ENCODE measurements around the gene LRRC25. TPM values are rescaled to one million over a fixed set of nuclear protein-coding genes. Genes with fewer than 3 reads are reported as not detected.

The LRRC25 gene
- total RNA-seq, 1 donor from 2014 or later = not detected

DNA sequence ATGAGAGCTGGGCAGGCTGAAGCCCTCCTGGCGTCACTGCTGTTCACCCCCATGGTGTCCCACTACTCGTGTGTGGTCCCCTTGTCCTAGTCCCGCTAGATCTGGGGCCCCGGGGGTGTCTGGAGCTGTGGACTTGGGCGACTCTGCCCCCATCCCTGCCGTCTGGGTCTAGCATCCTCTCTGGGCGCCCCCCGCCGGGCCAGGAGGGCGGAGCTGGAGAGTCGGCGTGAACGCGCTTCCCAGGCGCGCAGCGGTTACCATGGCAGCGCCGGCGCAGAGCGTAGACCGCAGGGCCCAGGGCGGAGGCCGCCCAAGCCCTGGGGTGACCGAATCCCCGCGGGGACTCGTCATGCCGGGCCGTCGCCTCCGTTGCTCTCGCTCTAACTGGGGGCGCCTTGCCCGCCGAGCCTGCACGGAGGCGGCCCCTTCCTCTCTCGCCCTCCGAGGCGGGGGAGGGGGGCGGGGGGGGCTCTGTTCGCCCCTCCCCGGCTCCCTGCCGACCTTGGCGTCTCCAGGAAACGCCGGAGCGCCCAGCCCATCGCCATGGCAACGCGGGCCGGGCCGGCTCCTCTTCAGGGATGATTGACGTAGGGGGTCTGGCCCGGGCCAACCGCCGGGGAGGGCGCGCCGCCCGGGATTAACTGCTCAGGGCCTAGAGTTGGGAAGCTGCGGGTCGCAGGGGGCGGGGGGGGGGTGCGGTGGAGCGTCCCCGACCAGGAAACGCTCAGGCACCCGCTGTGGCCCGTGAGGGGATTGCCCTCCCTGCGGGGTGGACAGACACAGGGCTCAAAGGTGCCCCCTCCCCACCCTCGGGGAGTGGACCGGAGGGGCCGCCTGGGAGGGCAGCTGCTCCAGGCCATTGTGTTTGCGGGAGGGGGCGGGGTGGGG lies 31.6 kb upstream of the LRRC25 start:
- TF ChIP-seq, protein P1, sequence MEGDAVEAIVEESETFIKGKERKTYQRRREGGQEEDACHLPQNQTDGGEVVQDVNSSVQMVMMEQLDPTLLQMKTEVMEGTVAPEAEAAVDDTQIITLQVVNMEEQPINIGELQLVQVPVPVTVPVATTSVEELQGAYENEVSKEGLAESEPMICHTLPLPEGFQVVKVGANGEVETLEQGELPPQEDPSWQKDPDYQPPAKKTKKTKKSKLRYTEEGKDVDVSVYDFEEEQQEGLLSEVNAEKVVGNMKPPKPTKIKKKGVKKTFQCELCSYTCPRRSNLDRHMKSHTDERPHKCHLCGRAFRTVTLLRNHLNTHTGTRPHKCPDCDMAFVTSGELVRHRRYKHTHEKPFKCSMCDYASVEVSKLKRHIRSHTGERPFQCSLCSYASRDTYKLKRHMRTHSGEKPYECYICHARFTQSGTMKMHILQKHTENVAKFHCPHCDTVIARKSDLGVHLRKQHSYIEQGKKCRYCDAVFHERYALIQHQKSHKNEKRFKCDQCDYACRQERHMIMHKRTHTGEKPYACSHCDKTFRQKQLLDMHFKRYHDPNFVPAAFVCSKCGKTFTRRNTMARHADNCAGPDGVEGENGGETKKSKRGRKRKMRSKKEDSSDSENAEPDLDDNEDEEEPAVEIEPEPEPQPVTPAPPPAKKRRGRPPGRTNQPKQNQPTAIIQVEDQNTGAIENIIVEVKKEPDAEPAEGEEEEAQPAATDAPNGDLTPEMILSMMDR (IDR thresholded peaks at IDR 0.05) = no peak
- Mint-ChIP-seq H3K9me3 (ENCODE audit: unreplicated experiment) (no peaks in the 10 kb centered on the region), H3K4me1 (ENCODE audit: unreplicated experiment) (peaks cover 20% of the 10 kb centered on the region), H3K27me3 (ENCODE audit: unreplicated experiment) (no peaks in the 10 kb centered on the region), H3K4me3 (ENCODE audit: unreplicated experiment) (peak overlapping the region; percentile 10), H3K36me3 (ENCODE audit: unreplicated experiment) (no peaks in the 10 kb centered on the region), H3K27ac (ENCODE audit: unreplicated experiment) (peak overlapping the region; percentile 86)
- DNase-seq (ENCODE audit: extremely low spot score, unreplicated experiment) = peak; percentile 96

DNA sequence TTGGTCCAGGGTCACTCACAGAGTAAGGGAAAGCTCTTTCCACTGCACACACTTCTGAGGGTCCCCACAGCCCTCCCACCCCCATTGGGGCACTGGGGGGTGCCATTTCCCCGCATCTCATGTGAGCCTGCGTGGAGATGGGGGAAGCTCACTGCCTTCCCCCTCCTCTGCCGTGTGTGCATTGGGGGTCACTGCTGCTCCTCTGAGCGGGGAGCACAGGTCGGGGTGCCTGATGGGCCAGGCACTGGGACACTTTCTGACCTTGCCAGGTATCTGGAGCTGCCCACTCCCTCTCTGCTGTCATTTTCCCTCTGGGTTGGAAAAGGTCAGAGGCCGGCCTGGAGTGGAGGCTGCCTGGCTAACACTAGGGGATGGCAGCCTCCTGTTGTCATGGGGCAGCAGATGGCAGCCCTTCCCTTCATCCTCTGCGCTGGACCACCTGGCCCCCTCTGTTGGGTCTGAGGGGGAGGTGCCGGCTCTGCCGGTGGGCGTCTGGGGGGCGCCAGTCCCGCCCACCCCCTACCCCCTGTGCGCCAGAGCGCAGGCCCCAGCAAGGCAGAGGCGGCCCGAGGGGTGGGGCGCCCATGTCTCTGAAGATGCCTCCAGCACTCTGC lies 30.9 kb upstream of the LRRC25 start:
- Mint-ChIP-seq H3K4me1 (ENCODE audit: unreplicated experiment) (peaks cover 22% of the 10 kb centered on the region), H3K27me3 (ENCODE audit: unreplicated experiment) (no peaks in the 10 kb centered on the region), H3K9me3 (ENCODE audit: unreplicated experiment) (no peaks in the 10 kb centered on the region), H3K4me3 (ENCODE audit: unreplicated experiment) (no peak overlapping the region), H3K27ac (ENCODE audit: unreplicated experiment) (peak overlapping the region; percentile 77), H3K36me3 (ENCODE audit: unreplicated experiment) (no peaks in the 10 kb centered on the region)
- no peak for DNase-seq (ENCODE audit: extremely low spot score, unreplicated experiment)
- TF ChIP-seq, protein P1 (IDR thresholded peaks at IDR 0.05) = no peak

DNA sequence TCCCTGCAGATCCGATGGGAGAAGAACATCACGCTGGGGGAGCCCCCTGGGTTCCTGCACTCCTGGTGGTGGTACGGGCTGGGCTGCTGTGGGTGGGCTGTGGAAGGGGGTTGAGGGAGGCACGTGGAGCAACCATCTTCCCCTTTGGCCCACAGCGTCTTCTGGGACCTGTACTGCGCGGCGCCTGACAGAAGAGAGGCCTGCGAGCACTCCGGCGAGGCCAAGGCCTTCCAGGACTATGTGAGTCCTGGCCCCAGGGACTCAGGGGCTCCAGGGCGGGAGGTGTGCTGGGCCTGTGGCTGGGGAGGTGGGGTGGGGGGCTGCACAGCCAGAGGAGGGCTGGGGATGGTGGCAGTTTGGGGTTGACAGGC lies 30.3 kb upstream of the LRRC25 start:
- Mint-ChIP-seq H3K9me3 (ENCODE audit: unreplicated experiment) (no peaks in the 10 kb centered on the region), H3K4me3 (ENCODE audit: unreplicated experiment) (no peak overlapping the region), H3K27me3 (ENCODE audit: unreplicated experiment) (no peaks in the 10 kb centered on the region), H3K4me1 (ENCODE audit: unreplicated experiment) (peaks cover 24% of the 10 kb centered on the region), H3K27ac (ENCODE audit: unreplicated experiment) (peak overlapping the region; percentile 18), H3K36me3 (ENCODE audit: unreplicated experiment) (peaks cover 3% of the 10 kb centered on the region)
- no peak for DNase-seq (ENCODE audit: extremely low spot score, unreplicated experiment)
- TF ChIP-seq, protein P1 (IDR thresholded peaks at IDR 0.05) = no peak

DNA sequence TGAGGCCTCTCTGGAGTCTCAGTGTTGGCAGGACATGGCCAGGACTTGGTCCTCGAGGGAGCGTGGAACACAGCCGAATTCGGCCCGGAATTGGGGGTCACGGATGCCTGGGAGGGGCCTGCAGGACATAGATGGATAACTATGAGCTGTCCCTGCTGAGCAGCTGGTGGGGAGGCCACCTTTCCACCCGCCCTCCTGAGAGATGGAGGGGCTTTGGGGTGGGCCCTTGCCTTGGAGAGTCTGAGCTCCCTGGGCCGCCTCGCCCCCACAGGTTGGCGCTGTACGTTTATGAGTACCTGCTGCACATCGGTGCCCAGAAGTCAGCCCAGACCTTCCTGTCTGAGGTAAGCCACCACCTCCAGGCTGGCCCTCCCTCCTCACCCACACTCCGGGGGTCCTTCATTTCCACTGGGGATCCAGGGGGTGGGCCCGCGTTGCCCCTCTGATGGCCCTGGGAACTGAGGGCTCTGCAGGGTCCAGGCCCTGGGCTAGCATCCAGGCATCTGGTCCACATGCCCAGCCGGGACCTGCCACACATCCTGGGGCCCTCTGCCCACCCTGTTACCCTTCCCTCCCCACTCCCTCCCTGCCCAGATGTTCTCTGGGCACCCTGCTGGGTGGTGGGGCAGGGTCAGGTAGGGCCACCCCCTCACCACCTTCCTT lies 29.8 kb upstream of the LRRC25 start:
- no peak overlapping the region for H3K4me3 Mint-ChIP-seq (ENCODE audit: unreplicated experiment)
- peaks cover 24% of the 10 kb centered on the region for H3K4me1 Mint-ChIP-seq (ENCODE audit: unreplicated experiment)
- no peaks in the 10 kb centered on the region for H3K27me3 Mint-ChIP-seq (ENCODE audit: unreplicated experiment)
- no peak for DNase-seq (ENCODE audit: extremely low spot score, unreplicated experiment)
- H3K36me3 Mint-ChIP-seq (ENCODE audit: unreplicated experiment) = peaks cover 3% of the 10 kb centered on the region
- H3K9me3 Mint-ChIP-seq (ENCODE audit: unreplicated experiment) = no peaks in the 10 kb centered on the region
- TF ChIP-seq, protein P1 (IDR thresholded peaks at IDR 0.05) = no peak
- peak overlapping the region; percentile 44 for H3K27ac Mint-ChIP-seq (ENCODE audit: unreplicated experiment)

DNA sequence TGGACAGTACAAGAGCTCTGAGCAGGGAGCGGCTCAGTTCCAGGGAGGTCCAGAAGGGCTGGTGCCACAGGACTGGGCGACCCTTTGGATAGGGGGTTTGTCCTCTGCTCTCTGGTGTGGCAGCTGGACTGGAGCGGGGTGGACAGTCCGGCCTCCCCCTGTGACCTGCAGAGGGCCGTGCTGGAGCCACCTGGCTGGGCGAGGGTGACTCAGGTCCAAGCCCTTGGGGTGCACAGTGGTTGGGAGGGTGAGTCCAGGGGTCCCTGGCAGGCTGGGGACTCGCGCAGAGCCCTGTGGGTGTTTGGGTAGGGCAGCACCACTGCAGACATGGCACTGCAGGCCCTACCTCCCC lies 29.0 kb upstream of the LRRC25 start:
- no peak for DNase-seq (ENCODE audit: extremely low spot score, unreplicated experiment)
- Mint-ChIP-seq H3K4me3 (ENCODE audit: unreplicated experiment) (no peak overlapping the region), H3K36me3 (ENCODE audit: unreplicated experiment) (peaks cover 3% of the 10 kb centered on the region), H3K27ac (ENCODE audit: unreplicated experiment) (no peak overlapping the region), H3K4me1 (ENCODE audit: unreplicated experiment) (peaks cover 32% of the 10 kb centered on the region), H3K9me3 (ENCODE audit: unreplicated experiment) (no peaks in the 10 kb centered on the region), H3K27me3 (ENCODE audit: unreplicated experiment) (no peaks in the 10 kb centered on the region)
- TF ChIP-seq, protein P1 (IDR thresholded peaks at IDR 0.05) = no peak
